ENCODE results near the gene EPS8. TPM values are rescaled to one million over a fixed set of nuclear protein-coding genes. Genes with fewer than 3 reads are reported as not detected.

Gene EPS8
- total and polyA plus RNA-seq, 7 donors: 7.9 to 16.9 (median 12.9) TPM

DNA sequence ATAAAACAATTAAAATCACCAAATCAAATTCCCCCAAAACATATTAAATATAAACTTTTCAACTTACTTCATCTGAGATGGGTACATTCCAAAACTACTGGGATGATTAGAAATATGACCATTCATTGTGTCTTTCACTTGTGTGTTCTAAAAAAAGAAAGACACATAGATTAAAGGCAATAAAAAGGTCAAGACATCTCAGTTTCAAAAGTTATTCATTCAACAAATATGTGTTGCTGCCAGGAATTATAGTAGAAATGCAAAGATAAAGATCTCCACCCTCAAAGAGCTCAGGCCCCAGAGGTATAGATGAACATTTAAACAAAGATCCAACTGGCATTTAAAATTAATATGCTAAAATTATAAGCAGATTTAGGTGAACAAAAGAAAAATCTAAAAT, 106.4 kb downstream of the EPS8 start:
- H3K4me3 ChIP-seq: no peak overlapping the region
- TF ChIP-seq, protein P1, sequence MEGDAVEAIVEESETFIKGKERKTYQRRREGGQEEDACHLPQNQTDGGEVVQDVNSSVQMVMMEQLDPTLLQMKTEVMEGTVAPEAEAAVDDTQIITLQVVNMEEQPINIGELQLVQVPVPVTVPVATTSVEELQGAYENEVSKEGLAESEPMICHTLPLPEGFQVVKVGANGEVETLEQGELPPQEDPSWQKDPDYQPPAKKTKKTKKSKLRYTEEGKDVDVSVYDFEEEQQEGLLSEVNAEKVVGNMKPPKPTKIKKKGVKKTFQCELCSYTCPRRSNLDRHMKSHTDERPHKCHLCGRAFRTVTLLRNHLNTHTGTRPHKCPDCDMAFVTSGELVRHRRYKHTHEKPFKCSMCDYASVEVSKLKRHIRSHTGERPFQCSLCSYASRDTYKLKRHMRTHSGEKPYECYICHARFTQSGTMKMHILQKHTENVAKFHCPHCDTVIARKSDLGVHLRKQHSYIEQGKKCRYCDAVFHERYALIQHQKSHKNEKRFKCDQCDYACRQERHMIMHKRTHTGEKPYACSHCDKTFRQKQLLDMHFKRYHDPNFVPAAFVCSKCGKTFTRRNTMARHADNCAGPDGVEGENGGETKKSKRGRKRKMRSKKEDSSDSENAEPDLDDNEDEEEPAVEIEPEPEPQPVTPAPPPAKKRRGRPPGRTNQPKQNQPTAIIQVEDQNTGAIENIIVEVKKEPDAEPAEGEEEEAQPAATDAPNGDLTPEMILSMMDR (IDR thresholded peaks at IDR 0.05): no peak
- ATAC-seq (no peak), DNase-seq (no peak)
- H3K27me3 ChIP-seq (ENCODE audit: insufficient read depth in 3 of 3, low read length in 2 of 3): no peaks in the 10 kb centered on the region
- no peaks in the 10 kb centered on the region for H3K4me1 ChIP-seq
- intact Hi-C loops (cut with DNase I): no loop called here
- H3K27ac ChIP-seq: no peak overlapping the region
- no peaks in the 10 kb centered on the region for H3K36me3 ChIP-seq (ENCODE audit: insufficient read depth in 1 of 2, low read depth in 1 of 2)
- no peaks in the 10 kb centered on the region for H3K9me3 ChIP-seq

- TF ChIP-seq, protein P1 (IDR thresholded peaks at IDR 0.05): no peak
- 74 to 82% (median 74%) methylated on average over 1 of the region's 1 CpG for WGBS, 3 donors
- no peak overlapping the region for H3K27ac ChIP-seq
- no peak overlapping the region for H3K4me3 ChIP-seq
- H3K4me1 ChIP-seq: no peaks in the 10 kb centered on the region
- no peaks in the 10 kb centered on the region for H3K27me3 ChIP-seq (ENCODE audit: insufficient read depth in 3 of 3, low read length in 2 of 3)
- no peaks in the 10 kb centered on the region for H3K36me3 ChIP-seq (ENCODE audit: insufficient read depth in 1 of 2, low read depth in 1 of 2)
- intact Hi-C loops (cut with DNase I): no loop called here
- ATAC-seq: no peak
- no peak for DNase-seq
- no peaks in the 10 kb centered on the region for H3K9me3 ChIP-seq
Measured at GRCh38 chr12:15679151-15679550, 110.0 kb downstream of the EPS8 start.

DNA sequence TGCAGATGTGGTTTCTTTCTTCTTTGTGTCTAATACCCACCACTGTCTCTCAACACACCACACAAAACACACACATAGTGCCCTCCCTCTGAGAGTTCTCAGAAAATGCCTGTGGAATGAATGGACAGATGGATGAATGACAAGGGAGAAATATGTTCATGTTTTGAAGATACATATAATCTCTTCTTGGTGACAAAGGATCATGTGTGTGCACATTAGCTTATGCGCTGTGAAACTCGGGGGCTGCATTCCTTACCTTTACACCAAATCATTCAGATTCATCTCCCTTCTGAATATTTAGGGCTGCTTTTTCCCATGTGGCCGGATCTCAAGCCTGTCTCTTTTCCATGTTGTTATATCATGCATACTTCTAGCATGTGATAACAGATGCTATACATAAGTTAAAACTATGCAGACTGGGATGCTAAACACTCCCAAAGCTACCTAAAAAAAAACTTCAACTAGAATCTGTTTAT, 111.4 kb downstream of the EPS8 start:
- H3K4me3 ChIP-seq: no peak overlapping the region
- no peak for ATAC-seq
- intact Hi-C loops (cut with DNase I): no loop called here
- H3K27ac ChIP-seq: no peak overlapping the region
- H3K4me1 ChIP-seq: no peaks in the 10 kb centered on the region
- TF ChIP-seq, protein P1 (IDR thresholded peaks at IDR 0.05): no peak
- WGBS, 3 donors: 73 to 78% (median 74%) methylated on average over 3 of the region's 3 CpGs
- no peaks in the 10 kb centered on the region for H3K9me3 ChIP-seq
- H3K36me3 ChIP-seq (ENCODE audit: insufficient read depth in 1 of 2, low read depth in 1 of 2): no peaks in the 10 kb centered on the region
- no peak for DNase-seq
- no peaks in the 10 kb centered on the region for H3K27me3 ChIP-seq (ENCODE audit: insufficient read depth in 3 of 3, low read length in 2 of 3)

- no peaks in the 10 kb centered on the region for H3K27me3 ChIP-seq (ENCODE audit: insufficient read depth in 3 of 3, low read length in 2 of 3)
- no peak overlapping the region for H3K4me3 ChIP-seq
- intact Hi-C loops (cut with DNase I): no loop called here
- H3K36me3 ChIP-seq (ENCODE audit: insufficient read depth in 1 of 2, low read depth in 1 of 2): no peaks in the 10 kb centered on the region
- no peak for ATAC-seq
- H3K9me3 ChIP-seq: no peaks in the 10 kb centered on the region
- TF ChIP-seq, protein P1 (IDR thresholded peaks at IDR 0.05): no peak
- no peak for DNase-seq
- H3K27ac ChIP-seq: no peak overlapping the region
- 73 to 81% (median 79%) methylated on average over 3 of the region's 3 CpGs for WGBS, 3 donors
- H3K4me1 ChIP-seq: no peaks in the 10 kb centered on the region
Measured at GRCh38 chr12:15677228-15677627, 112.0 kb downstream of the EPS8 start.

DNA sequence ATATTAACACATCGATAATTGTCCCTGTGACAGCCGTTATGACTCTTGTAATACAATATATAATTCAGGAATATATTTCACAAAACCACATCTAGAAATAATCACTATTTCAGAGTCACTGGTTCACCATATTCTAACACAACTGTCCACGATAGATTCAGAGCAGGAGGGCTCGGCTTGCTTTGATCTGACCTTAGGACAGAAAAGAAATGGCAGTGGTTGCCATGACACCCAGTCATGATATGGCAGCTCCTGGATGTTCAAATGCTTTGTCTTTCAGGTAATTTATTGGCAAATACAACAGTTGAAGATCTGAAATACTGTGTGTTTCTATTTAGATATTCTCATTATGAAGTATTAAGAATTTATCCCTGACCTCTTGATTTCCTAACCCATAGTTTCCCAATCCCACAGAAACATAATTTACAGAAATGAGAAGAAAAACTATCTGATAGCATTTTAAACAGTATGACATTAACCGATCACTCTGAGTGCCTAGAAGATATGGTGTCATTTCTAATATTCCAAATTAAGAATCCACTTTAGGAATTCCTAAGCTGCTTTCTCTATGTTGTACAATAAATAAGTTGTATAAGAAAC, 116.4 kb downstream of the EPS8 start:
- DNase-seq: no peak
- H3K36me3 ChIP-seq (ENCODE audit: insufficient read depth in 1 of 2, low read depth in 1 of 2): peaks cover 0 to 5% of the 10 kb centered on the region in 2 donors

More for the DNA sequence above, 116.4 kb downstream of the EPS8 start:
- ATAC-seq: no peak
- peaks cover 5% of the 10 kb centered on the region for H3K4me1 ChIP-seq
- TF ChIP-seq, protein P1 (IDR thresholded peaks at IDR 0.05): no peak
- H3K9me3 ChIP-seq: no peaks in the 10 kb centered on the region
- no peak overlapping the region for H3K27ac ChIP-seq
- no peak overlapping the region for H3K4me3 ChIP-seq
- intact Hi-C loops (cut with DNase I): no loop called here
- WGBS, 3 donors: 87 to 91% (median 87%) methylated on average over 5 of the region's 5 CpGs
- H3K27me3 ChIP-seq (ENCODE audit: insufficient read depth in 3 of 3, low read length in 2 of 3): no peaks in the 10 kb centered on the region
